ENCODE results near the gene GALNS.

GALNS gene

GRCh38 chr16:88875703-88876234 is 19.0 kb upstream of the GALNS start:
- no peak for DNase-seq (ENCODE audit: low spot score)

- DNase-seq (ENCODE audit: low spot score): no peak
These were observed 18.3 kb upstream of the GALNS start for GRCh38 chr16:88874938-88875599.

GRCh38 chr16:88872650-88873331 is 16.0 kb upstream of the GALNS start:
- no peak for DNase-seq (ENCODE audit: low spot score)

GRCh38 chr16:88871730-88872416 is 15.1 kb upstream of the GALNS start:
- DNase-seq (ENCODE audit: low spot score): no peak

- no peak for DNase-seq (ENCODE audit: low spot score)
These were observed 14.6 kb upstream of the GALNS start for GRCh38 chr16:88871349-88871702.

GRCh38 chr16:88870608-88871348 is 14.0 kb upstream of the GALNS start:
- DNase-seq (ENCODE audit: low spot score): peak; percentile 40

- no peak for DNase-seq (ENCODE audit: low spot score)
These were observed 12.9 kb upstream of the GALNS start for GRCh38 chr16:88869673-88869980.

GRCh38 chr16:88868974-88869672 is 12.4 kb upstream of the GALNS start:
- DNase-seq (ENCODE audit: low spot score): no peak

- no peak for DNase-seq (ENCODE audit: low spot score)
These were observed 11.0 kb upstream of the GALNS start for GRCh38 chr16:88867581-88868246.

GRCh38 chr16:88866151-88866920 is 9.6 kb upstream of the GALNS start, which contains the start of gene PABPN1L:
TSS of gene PABPN1L (minus strand) at chr16:88866660. CDS start at chr16:88866606, 54 bp downstream.
- DNase-seq (ENCODE audit: low spot score): peak; percentile 38

GRCh38 chr16:88865742-88866141 is 9.0 kb upstream of the GALNS start:
- DNase-seq (ENCODE audit: low spot score): no peak

- DNase-seq (ENCODE audit: low spot score): no peak
These were observed 8.6 kb upstream of the GALNS start for GRCh38 chr16:88865310-88865709.

- no peak for DNase-seq (ENCODE audit: low spot score)
These were observed 7.8 kb upstream of the GALNS start for GRCh38 chr16:88864521-88864920.

- no peak for DNase-seq (ENCODE audit: low spot score)
These were observed 7.4 kb upstream of the GALNS start for GRCh38 chr16:88864099-88864498.

GRCh38 chr16:88863426-88863825 is 6.7 kb upstream of the GALNS start:
- DNase-seq (ENCODE audit: low spot score): no peak

- DNase-seq (ENCODE audit: low spot score): no peak
These were observed 6.2 kb upstream of the GALNS start for GRCh38 chr16:88862968-88863367.

- DNase-seq (ENCODE audit: low spot score): no peak
These were observed 4.6 kb upstream of the GALNS start for GRCh38 chr16:88861359-88861758.

- DNase-seq (ENCODE audit: low spot score): no peak
These were observed 2.8 kb upstream of the GALNS start for GRCh38 chr16:88859381-88860091.

GRCh38 chr16:88857728-88858339 is 1.1 kb upstream of the GALNS start:
- DNase-seq (ENCODE audit: low spot score): peak; percentile 91

Measured in NAMALWA (cell line).